ENCODE measurements around the gene UBE2N.
"Not testable (repeated sequence)": the region's sequence is repeated elsewhere in the genome, so short reads cannot be mapped to it uniquely, and the experiment has no call there.

Gene UBE2N

DNA sequence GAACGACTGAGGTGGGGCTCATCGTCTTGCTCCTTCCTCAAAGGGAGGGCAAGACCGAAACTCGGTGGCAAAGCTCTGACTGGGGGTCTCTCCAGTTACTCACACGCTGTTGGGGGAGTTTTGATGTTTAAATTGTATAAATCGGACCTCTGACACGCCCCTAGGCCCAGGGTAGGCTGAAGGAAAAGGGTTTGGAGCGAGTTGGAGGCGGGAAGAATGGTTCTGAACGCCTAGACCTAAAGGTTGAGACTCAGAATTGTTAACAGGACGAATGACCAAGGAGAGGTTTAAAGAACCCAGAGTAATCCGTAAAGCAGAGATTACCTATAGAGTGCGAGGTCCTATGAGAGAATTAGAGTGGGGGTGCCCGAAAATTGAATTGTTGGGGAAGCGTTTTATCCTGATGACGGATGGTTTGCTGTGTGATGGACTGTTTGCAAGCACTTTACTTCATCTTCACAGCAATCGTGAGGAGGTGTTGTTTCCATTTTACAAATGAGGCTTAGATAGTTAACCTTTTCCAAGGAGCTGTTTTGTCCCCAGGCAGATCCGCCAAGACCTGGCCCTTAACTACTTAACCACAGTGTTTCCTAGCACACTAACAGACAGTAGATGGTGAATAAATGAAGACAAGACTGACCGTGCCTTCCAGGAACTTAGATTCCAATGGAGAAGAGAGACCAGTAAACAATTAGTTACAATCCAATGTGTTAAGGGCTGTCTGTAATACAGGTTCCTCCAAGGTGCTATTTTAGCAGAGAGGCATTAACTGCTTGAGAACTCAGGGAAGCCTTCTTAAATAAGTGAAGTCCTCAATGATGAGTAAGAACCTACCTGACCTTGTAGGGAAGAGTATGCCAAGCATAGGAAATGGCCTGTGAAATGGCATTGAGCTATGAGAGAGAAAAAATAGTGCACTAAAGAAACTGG, 929 bp upstream of the UBE2N start:
- no peak for DNase-seq

DNA sequence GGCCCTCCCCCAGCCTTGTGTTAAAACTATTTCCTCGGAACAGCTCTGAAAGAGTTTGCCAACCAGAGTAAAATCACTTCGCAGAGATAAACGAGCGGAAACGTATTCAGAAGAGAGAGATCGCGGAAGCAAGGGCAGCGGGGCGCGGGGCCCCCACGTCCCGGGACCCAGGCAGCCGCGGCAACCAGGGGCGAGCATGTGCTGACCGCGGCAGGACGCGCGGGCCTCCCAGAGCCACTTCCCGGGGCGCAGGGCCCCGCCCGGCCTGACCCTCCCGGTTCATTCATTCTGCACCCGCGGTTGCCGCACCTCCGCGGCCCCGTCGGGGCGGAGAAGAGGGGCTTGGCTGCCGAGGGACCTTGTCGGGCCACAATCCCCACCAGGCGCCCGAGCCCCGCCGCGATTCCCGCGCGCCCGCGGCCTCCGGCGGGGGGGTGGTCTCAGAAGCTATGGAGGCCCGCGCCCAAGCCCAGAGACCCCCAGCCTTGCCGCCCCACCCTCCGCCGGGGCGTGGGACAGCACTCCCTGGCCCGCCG, 598 bp downstream of the UBE2N start:
- peak; percentile 53 for DNase-seq

DNA sequence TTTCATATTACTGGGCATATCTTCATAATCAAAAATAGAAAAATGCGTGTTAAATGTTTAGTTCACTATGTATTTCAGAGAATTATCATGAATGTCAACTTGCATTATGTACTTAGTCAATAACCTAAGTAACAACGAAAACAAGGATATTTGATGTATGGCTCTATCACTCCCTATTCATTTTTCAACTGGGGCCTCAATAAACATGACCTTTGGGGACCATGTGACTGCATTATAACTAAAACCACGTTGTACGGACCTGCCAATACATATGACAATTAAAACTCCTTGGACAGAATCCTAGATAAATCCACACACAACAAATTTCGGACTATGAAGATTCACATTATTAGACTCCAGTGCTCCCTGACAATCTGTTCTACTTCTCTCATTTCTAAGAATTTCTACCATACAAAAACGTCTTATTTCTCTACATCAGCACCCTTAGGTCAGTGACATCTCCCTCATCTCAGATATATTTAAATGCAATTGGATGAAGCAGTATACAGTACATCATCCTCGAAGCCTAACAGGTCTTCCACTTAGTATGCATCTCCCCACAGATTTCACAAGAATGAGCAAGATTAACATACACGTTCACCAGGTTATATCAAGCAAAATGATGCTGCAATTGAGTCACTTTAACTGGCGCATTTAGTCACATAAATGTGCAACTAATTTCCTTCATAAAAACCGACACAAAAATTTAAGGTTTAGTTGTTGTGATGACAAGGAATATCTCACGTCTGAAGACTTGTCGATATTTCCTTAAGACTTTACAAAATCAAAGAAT, 1.5 kb downstream of the UBE2N start:
- DNase-seq: no peak

DNA sequence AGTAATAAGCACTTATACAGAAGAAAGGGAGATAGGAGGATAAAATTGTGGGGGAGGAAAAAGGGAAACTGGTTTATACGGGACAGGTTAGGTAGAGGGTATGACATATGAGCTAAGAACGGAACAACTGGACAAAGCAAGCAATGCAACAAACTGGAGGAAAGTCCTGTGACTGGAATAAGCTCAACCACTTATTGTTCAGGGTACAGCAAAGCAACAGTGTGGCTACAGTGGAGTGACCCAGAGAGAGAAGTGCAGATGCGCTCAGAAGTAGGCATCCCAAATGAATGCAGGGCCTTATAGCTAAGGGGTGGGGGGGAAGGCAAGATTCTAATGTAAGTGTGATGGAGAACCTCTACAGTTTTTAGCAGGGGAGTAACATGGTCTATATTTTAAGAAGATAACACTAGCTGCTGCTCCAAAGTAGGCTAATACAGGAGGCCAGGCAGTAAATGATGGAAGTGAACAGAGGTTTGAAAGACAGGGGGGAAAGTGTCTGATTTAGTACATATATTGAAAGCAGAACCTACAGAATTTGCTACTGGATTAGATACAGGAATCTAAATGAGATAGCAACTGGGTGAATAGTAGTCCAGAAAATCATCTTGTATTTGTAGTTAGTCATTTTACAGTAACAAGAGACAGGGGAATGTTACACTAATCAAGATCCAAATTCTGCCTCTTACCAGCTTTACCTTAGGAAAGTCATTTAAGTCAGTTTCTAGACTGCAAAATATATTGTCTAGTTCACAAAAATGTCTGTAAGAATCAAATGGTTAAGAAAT, 3.3 kb downstream of the UBE2N start:
- no peak for DNase-seq

DNA sequence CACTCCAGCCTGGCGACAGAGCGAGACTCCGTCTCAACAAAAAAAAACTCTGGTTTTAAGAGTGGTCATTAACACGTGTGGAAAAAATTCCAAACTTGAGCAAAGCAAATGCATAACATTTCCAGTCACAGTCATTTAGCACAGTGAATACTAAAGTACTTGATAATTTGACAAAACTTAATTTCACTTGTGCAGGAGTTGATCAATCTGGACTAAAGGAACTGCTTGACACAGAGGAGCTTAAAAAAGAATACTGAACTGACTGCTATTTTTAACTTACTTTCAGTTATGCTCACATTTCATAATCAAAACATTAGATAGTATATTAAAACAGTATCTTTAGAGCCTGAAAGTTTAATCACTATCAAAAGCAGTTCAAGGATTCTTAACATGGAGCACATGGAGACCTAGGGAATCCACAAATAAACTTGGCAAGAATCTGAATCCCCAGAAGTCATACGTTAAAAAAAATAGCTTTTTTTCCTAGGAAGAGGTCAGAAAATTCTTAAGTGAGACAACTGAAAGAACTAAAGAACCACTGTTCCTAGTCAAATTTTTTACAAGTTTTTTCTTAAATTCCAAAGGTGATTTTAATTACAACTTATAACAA, 7.4 kb downstream of the UBE2N start:
- no peak for DNase-seq

DNA sequence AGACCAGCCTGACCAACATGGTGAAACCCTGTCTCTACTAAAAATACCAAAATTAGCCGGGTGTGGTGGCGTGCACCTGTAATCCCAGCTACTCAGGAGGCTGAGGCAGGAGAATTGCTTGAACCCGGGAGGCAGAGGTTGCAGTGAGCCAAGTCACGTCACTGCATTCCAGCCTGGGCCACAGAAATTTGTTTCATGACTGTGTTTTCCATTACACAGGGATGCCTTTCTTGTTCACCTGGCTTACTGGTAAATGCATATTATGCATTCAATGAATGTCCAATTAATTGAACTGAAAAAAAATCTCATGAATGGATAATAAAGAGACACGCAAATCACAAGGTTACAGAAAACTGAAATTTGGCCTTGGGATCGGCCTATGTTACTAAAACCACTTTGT, 9.7 kb downstream of the UBE2N start:
- not testable (repeated sequence) for DNase-seq

DNA sequence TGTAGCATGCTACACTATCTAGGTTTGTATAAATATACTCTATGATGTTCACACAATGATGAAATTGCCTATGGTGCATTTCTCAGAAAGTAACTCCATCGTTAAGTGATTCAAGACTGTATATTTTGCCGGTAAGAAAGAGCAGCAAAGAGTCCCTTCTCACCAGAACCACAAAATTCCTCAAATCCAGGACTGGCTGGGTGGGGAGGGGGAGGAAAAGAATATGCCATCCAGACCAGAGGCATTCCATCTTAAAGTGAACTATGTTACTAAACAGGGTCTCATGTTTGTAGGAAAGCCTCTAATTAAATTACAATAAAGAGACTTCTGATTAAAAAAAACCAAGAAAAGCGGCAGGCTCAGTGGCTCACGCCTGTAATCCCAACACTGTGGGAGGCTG, 11.5 kb downstream of the UBE2N start:
- DNase-seq: no peak

DNA sequence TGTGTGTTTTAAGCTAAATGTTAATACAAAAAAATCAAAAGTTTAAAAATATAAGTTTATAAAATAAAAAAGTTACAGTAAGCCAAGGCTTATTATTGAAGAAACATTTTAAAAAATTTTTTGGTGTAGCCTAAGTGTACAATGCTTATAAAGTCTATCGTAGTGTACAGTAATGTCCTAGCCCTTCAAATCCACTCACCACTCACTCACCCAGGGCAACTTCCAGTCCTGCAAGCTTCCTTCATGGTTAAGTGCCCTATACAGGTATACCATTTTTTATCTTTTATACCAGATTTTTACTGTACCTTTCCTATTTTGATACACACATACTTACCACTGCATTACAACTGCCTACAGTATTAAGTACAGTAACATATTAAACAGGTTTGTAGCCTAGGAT, 11.9 kb downstream of the UBE2N start:
- DNase-seq: no peak

DNA sequence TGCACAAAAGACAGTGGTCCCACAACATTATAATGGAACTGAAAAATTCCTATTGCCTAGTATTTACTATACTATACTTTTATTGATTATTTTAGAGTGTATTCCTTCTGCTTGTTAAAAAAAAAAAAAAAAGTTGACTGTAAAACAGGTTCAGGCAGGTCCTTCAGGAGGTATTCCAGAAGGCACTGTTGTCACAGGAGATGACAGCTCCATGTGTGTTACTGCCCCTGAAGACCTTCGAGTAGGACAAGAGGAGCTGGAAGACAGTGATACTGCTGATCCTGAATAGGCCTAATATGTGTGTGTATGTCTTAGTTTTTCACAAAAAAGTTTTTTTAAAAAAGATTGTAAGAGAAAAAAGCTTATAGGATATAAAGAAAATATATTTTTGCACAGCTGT, 12.3 kb downstream of the UBE2N start:
- DNase-seq: no peak

DNA sequence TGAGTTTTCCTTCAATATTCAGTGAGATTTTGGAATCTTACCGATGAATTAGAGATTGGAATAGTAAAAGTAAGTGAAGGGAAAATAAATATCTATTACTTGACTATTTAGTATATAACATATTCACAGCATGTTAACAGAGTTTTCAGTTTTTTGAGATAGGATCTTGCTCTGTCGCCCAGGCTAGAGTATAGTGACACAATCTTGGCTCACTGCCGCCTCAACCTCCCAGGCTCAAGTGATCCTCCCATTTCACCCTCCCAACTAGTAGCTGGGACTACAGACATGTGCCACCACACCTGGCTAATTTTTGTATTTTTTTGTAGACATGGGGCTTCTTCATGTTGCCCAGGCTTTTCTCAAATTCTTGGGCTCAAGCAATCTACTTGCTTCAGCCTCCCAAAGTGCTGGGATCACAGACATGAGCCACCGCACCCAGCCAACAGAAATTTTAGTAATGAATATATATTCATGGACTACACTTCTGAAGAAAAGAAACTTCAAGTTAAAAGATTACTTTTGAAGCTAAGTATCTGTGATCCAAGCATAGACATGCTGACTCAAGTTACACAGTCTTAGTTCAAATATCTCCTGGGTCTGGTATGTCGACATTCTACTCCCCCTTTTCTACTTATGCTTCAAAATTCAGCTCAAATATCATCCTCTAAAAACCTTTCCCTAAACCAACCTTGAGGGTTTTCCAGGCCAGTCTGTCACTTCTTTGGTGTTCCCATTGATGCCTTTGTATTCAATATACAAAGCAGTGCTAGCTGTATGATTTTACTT, 13.8 kb downstream of the UBE2N start:
- no peak for DNase-seq

DNA sequence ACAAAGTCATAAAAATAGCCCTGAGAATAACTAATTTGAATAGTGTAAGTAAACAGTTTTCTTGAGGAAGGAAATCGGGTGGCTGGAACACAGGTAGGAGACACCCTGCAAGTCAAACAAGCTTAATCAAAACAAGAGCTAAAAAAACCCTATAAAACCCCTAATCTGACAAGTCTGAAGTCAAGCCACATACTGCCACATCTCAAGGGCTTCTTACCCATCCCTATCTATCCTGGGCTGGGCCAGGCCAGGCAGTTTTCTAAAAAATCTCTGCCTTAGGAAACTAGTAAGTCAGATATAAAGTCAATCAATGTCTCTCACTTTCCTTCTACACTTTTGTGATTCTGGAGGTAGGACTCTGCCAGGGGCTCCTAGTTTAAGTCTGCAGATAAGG, 15.3 kb downstream of the UBE2N start:
- DNase-seq: no peak

DNA sequence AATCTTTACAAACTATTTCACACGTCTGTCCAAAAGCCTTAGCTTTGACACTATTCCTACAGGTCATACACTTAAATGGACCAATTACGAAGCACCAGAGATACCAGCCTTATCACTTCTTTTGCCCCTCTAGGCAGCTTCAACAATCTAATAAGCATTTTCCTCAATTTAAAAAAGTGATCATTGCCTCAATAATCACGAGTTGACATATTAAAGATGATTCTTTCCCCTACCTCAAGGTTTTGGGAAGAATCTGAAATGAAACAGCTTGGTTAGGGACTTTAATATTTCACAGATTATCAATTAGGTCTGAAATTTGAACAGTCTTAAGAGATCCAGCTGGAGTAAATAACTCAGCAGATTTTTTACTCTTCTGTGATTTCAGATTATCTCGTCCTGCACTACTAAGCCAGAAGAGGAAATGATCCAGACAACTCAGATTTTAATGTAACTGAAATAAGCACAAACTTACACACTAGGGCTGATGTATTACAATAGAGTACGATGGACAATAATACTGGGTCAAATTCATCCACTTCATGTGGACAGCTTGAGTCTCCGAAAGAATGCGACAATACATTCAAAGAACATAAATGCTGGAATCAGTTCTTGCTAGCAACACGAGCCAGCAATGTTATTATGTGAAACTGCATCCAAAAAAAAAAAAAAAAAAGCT, 15.9 kb downstream of the UBE2N start:
- no peak for DNase-seq

DNA sequence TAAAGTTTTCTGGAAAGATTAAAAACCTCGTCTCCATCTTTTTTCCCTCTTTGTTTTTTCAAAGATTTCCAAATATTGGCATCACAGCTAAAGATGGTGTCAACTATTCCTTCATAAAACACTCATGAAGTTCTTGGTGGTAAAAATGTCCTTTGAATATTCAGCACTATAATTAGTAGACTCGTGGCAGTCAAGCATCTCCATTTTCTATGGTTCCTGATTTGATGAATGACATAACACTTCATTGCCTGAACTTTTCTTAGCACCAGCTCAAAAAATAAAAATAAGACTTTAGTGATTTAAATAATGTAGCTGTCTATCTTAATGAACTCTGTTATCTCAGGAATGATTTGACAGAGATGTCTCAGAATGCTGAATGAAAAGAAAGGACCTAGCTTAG, 19.7 kb downstream of the UBE2N start:
- DNase-seq: no peak

DNA sequence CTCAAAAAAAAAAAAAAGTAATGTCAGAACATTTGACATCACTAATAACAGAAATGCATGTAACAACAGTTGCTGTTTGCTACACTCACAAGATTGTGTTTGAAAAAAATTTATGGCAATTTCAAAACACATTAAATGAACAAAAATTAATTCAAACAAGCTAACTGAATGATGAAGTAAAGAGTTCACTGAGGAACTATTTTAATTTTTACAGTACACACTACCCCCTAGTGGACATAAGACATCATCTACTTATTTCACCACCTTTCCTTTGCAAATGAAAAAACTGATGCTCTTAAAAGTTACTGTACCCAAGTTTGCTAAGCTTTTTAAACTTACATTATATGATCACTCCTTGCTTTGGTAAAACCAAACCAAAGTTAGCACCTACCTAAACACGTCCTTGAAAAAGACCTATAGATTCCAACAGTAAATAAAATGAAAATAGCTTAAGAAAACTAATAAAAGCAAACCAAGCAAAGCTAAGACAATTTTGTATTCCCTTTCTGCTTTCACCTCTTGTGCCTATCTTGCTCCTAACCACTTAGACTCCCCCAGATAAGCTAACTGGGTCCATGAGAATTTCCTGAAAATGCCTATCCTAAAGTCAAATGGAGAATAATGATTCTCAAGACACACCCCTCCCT, 22.2 kb downstream of the UBE2N start:
- DNase-seq: peak; percentile 65

DNA sequence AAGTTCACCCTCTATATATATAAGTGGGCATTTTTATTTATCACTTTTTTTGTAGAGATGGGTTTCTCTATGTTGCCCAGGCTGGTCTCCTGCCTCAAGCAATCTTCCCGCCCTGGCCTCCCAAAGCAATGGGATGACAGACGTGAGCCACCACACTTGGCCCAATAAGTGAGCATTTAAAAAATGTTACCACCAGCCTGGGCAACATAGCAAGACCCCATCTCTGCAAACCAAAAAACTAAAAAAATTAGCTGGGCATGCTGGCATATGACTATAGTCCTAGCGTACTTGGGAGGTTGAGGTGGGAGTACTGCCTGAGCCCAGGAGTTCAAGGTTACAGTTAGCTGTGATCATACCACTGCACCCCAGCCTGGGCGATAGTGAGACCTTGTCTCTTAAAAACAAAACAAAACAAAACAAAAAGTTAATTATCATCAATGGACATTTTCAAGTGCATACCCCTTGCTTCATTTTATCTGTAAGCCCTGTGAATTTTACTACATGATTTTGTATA, 23.7 kb downstream of the UBE2N start:
- no peak for DNase-seq

DNA sequence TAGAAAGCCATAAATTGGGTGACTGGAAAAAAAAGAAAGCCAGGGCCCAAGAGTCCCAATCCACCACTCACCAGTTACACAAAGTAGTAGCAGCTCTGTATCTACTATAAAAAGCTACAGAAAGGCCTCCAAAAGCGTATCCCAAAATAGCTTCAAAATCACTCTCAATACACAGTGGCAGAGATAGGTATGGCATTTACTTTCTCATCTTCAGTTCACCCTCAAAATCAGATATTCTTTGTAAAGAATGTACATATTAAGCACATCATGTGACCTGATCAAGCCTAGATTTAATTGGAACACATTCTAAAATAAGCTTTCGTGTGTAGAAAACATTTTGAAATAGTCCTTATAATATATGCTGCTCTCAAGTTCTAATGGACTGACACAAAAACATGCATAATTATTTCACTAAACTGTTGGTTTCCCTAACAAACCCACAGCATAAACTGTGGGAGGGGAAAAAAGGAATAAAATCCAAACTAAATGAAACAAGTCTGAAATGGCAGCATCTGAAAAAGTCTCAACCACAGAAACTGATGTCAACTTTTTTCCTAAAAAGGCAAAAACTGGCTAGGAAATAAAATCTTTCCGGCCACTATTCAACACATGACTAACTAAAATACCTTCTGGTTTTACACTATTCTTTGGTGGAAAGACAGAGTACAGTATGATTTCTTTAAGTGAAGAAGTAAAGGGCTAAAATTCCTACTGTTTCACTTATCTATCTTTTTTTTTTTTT, 25.9 kb downstream of the UBE2N start:
- DNase-seq: no peak

DNA sequence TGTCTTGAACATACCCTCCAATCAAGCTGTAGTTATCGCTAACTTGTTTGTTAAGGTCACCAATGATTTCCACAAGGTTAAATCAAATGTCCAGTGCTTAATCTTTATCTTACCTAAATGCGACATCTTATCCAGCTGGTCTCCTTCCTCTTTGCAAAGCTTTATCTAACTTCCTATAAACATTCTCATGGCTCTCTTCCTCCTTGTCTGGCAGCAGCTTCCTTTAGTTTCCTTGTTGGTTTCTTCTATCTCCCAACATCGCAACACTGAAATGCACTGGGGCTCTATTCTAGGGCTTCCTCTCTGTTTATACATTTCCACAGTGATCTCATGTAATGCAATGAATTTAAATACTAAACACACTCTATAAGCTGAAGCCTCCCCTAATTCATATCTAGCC, 28.7 kb downstream of the UBE2N start:
- no peak for DNase-seq

DNA sequence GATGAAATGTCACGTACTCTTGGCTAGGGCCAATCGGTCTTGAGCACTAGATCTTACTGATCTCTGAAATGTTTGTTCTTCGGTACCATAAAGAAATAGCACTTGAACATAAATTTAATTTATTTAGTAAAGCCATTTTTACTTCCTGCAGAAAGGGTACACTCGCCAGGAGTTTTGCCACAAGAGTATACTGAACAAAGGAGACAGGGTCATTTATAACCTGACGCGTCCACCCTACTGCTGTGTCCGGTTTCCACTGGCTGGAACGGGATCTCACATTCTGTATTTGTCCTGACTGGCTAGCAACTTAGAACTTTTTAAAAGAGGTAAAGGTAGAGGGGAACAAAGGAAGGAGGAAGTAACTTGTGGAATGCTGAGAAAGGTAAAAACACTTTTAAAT, 29.4 kb downstream of the UBE2N start:
- DNase-seq: not testable (repeated sequence)

DNA sequence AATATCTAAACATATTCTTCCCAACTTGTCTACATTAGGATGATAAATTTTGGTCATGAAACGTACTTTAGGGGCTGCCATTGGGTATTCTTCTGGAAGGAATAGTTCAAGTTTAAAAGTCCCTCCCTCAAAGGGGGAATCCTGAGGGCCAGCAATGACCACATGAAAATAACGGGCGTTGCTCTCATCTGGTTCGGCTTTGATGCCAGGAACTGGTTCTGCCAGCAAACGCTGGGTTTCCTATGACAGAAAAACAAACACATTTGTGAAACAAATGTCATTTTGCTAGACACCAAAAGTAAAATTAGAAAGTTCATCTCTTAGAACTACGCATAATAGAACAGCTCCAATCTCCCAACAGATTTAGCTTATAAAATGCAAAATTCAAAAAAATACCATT, 30.7 kb downstream of the UBE2N start:
- peak; percentile 23 for DNase-seq
